SK-N-SH (cell line): Measurements from ENCODE around the gene CBFA2T3. TPM values are rescaled to one million over a fixed set of nuclear protein-coding genes. Genes with fewer than 3 reads are reported as not detected.

Source experiments
- CTCF ChIA-PET: fragments of 300-600, 350-600 bp; formaldehyde crosslinking; extraction: SDS; loops from one replicate; lab custom pipeline; 2021; lab: Yijun Ruan, JAX
- POLR2A ChIA-PET: fragments of 350-600 bp; sonication (Branson Sonifier 250); formaldehyde crosslinking; extraction: SDS; loops from one replicate; lab custom pipeline; 2020; ENCODE audit warnings: antibody characterized with exemption, inconsistent platforms; lab: Yijun Ruan, JAX
- DNase-seq: peaks from one replicate; pipeline ENCODE4 v3.0.0; 2012
- H2AFZ ChIP-seq: fragments of 200-600 bp; sonication (generic); 2 replicates; pipeline ENCODE4 v1.8.1; 2016; ENCODE audit warnings: antibody characterized with exemption, mild to moderate bottlenecking, low read depth
- H3F3A ChIP-seq: fragments of 200-600 bp; sonication (generic); replicated peaks from 2 replicates; pipeline ENCODE3; 2016; ENCODE audit warnings: antibody characterized with exemption, mild to moderate bottlenecking; ENCODE audit not compliant: insufficient read depth
- H3K27ac ChIP-seq, 2 experiments: fragments of 200-500 bp in 1 of 2; fragments of 200-600 bp in 1 of 2; sonication (Bioruptor generic) in 1 of 2; sonication (generic), shearing (Covaris generic) in 1 of 2; 2 replicates each; pipeline versions ENCODE4 v1.5.1 to v1.6.1; 2014 to 2016; ENCODE audit warnings: low read depth in 2 of 2, inconsistent platforms in 1 of 2, low read length in 1 of 2, mild to moderate bottlenecking in 1 of 2, mixed read lengths in 1 of 2
- H3K27me3 ChIP-seq: fragments of 200-600 bp; sonication (generic), shearing (Covaris generic); 2 replicates; pipeline ENCODE4 v1.6.1; 2016; ENCODE audit warnings: mixed run types; ENCODE audit not compliant: insufficient read depth
- H3K36me3 ChIP-seq, 2 experiments: fragments of 200-500 bp in 1 of 2; fragments of 200-600 bp in 1 of 2; sonication (Bioruptor generic) in 1 of 2; sonication (generic) in 1 of 2; replicated peaks in 1 of 2; 2 replicates each; pipeline versions ENCODE3 to v1.5.1; 2014 to 2016; ENCODE audit warnings: low read length in 1 of 2, mild to moderate bottlenecking in 1 of 2; ENCODE audit not compliant: insufficient read depth in 2 of 2, control insufficient read depth in 1 of 2
- H3K4me1 ChIP-seq, 2 experiments: fragments of 200-500 bp in 1 of 2; fragments of 200-600 bp in 1 of 2; sonication (Bioruptor generic) in 1 of 2; sonication (generic), shearing (Covaris generic) in 1 of 2; 2 replicates each; pipeline versions ENCODE4 v1.5.1 to v1.6.1; 2014 to 2016; ENCODE audit warnings: low read depth in 1 of 2, low read length in 1 of 2, mixed run types in 1 of 2; ENCODE audit not compliant: insufficient read depth in 2 of 2, control insufficient read depth in 1 of 2
- H3K4me2 ChIP-seq: fragments of 200-600 bp; sonication (generic), shearing (Covaris generic); 2 replicates; pipeline ENCODE4 v1.6.1; 2017; ENCODE audit warnings: mixed run types
- H3K4me3 ChIP-seq, 2 experiments: fragments of 200-500 bp in 1 of 2; fragments of 200-600 bp in 1 of 2; sonication (Bioruptor generic) in 1 of 2; sonication (generic), shearing (Covaris generic) in 1 of 2; 2 replicates each; pipeline versions ENCODE4 v1.5.1 to v1.8.1; 2014 to 2016; ENCODE audit warnings: low read depth in 2 of 2, inconsistent platforms in 1 of 2, low read length in 1 of 2, mild to moderate bottlenecking in 1 of 2, mixed read lengths in 1 of 2, moderate library complexity in 1 of 2
- H3K79me2 ChIP-seq: fragments of 200-600 bp; sonication (generic); 2 replicates; pipeline ENCODE4 v1.8.1; 2017; ENCODE audit warnings: mild to moderate bottlenecking; ENCODE audit not compliant: insufficient read depth
- H3K9ac ChIP-seq: fragments of 200-600 bp; sonication (generic); 2 replicates; pipeline ENCODE4 v1.6.1; 2017; ENCODE audit warnings: mixed run types
- H3K9me2 ChIP-seq: fragments of 200-600 bp; sonication (generic); 2 replicates; pipeline ENCODE4 v1.6.1; 2017; ENCODE audit warnings: mixed run types
- H3K9me3 ChIP-seq: fragments of 200-600 bp; sonication (generic); 2 replicates; pipeline ENCODE4 v1.6.1; 2017; ENCODE audit warnings: mixed run types, mild to moderate bottlenecking, moderate library complexity
- H4K20me1 ChIP-seq: fragments of 200-600 bp; sonication (generic); 2 replicates; pipeline ENCODE4 v1.6.1; 2017; ENCODE audit warnings: mild to moderate bottlenecking, mixed run types; ENCODE audit not compliant: insufficient read depth
- ELF1 ChIP-seq: IDR thresholded peaks from 2 replicates; pipeline ENCODE4 v1.4.0; 2012
- FOXM1 ChIP-seq: IDR thresholded peaks from 2 replicates; pipeline ENCODE4 v1.4.0; 2012; ENCODE audit warnings: low read depth, mild to moderate bottlenecking
- GABPA ChIP-seq: IDR thresholded peaks from 2 replicates; pipeline ENCODE4 v1.4.0; 2012; ENCODE audit warnings: low read depth, mild to moderate bottlenecking
- GATA2 ChIP-seq: sonication (generic); formaldehyde crosslinking; IDR thresholded peaks from 2 replicates; pipeline ENCODE4 v1.5.0; 2020; ENCODE audit warnings: mild to moderate bottlenecking, missing genetic modification reagents
- NRF1 ChIP-seq: IDR thresholded peaks from 2 replicates; pipeline ENCODE4 v1.6.1; 2012; ENCODE audit warnings: low read depth, mild to moderate bottlenecking, low read length
- RCOR1 ChIP-seq: fragments of 150-350 bp; IDR thresholded peaks from 2 replicates; pipeline ENCODE4 v1.6.1; 2017; ENCODE audit warnings: antibody characterized with exemption, low read length
- SIN3A ChIP-seq: IDR thresholded peaks from 2 replicates; pipeline ENCODE4 v1.6.1; 2012; ENCODE audit warnings: low read depth, mild to moderate bottlenecking, low read length, moderate library complexity, borderline replicate concordance
- YY1 ChIP-seq: IDR thresholded peaks from 2 replicates; pipeline ENCODE4 v1.4.0; 2012; ENCODE audit warnings: low read depth, mild to moderate bottlenecking
- WGBS: methylation state at CpG from one replicate; pipeline ENCODE4 v1.1.6; 2017; ENCODE audit warnings: low lambda C conversion rate; 5-methylcytosine and 5-hydroxymethylcytosine counted together
- polyA plus RNA-seq, 3 experiments: library from polyadenylated mRNA; depleted of rRNA; stranded (reverse); fragments of >200 nt; gene quantifications; 2 replicates each; pipeline ENCODE4 v1.2.3, GENCODE V29; 2012

Gene CBFA2T3
- polyA plus RNA-seq, 1 of the 3 experiments (the other 2 are of a cell fraction) = not detected

DNA sequence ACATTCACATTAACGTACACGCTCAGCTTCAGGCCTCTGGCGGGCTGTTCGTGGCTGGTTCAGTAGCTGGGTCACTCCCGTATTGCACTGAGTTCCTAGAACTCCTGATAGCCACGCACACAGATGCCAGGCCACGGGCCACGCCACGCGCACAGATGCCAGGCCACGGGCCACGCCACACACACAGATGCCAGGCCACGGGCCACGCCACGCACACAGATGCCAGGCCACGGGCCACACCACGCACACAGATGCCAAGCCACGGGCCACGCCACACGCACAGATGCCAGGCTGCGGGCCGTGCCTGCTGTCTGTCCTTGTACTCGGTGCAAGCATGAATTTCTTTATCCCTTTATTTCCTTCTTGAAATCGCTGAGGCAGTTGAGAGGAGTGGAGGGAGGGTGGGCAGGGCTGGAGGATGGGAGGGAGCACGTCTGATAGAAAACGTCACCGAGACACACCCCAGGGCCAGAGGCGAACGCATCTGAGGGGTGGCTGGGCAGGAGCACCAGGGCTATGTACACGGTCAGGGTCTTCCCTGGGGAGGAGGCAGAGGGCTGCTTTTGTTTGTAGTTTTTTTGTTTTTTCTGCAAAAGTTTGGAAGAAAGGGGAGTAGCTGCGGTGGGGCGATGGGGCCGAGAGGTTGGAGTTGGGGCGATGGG, 101.9 kb downstream of the CBFA2T3 start:
- no peak for DNase-seq
- no peak overlapping the region for H3K27ac ChIP-seq
- POLR2A ChIA-PET = no interaction called here
- H3K9me2 ChIP-seq = no peaks in the 10 kb centered on the region
- TF ChIP-seq YY1 (no peak), SIN3A (no peak), NRF1 (no peak)
- TF ChIP-seq, all 33 proteins: peak for 0
- Histone ChIP-seq H3F3A (no peaks in the 10 kb centered on the region), H3K36me3 (no peaks in the 10 kb centered on the region), H3K27me3 (peaks cover 95% of the 10 kb centered on the region), H3K4me3 (no peak overlapping the region), H4K20me1 (0 out of 2 replicates have a peak, but pooled peaks cover 3% of the 10 kb centered on the region), H3K4me2 (no peak overlapping the region), H2AFZ (no peak overlapping the region), H3K9ac (no peak overlapping the region), H3K9me3 (no peaks in the 10 kb centered on the region), H3K79me2 (no peaks in the 10 kb centered on the region), H3K4me1 (peaks cover 0 to 3% of the 10 kb centered on the region in 2 experiments; a peak in 1 of 4 replicates)
- CTCF ChIA-PET = interaction anchor here (1.0 to 3.8 kb wide), 2 partner anchors 17 to 119 kb away, joined by 3 to 17 read pairs; partner anchors contain the start of genes GALNS and TRAPPC2L
- WGBS = 59% methylated on average over 32 of the region's 34 CpGs

DNA sequence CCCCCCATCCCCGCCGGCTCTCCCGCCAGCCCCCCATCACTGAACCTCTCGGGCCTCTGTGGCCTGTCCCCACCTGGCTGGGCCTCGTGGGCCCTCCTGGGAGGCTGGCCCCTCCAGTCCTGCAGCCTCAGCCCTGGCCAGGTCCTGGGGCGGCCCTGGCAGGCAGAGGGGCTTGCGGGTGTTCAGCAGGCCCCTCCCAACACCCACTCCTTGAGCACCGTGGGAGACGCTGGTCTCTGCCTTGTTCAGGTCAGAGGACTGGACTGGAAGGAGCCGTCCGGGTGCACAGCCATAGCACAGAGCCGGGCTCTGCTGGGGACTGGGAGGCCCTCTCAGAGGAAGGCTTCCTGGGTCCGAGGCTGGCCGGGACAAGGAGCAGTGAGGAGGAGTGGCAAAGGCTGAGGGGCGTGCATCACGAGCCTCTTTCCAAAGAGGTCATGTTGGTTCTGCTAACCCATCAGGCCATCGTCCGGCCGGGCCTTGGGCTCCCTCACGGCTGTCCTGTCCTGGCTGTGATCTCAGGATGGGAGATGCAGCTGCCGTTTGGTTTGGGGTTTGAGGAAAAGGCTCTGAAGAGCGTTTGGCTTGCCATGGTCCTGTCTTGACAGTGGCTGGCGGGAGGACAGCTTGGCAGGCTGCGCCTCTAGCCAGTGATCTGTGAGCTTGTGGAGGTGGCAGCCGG, 104.2 kb downstream of the CBFA2T3 start:
- Histone ChIP-seq H3K27ac (no peak overlapping the region), H3K4me3 (no peak overlapping the region), H3K36me3 (no peaks in the 10 kb centered on the region), H2AFZ (no peak overlapping the region), H3K4me1 (peaks cover 0 to 3% of the 10 kb centered on the region in 2 experiments; a peak in 1 of 4 replicates), H3K79me2 (no peaks in the 10 kb centered on the region), H3K9me3 (no peaks in the 10 kb centered on the region), H3K9ac (no peak overlapping the region), H4K20me1 (0 out of 2 replicates have a peak, but pooled peaks cover 3% of the 10 kb centered on the region), H3F3A (no peaks in the 10 kb centered on the region), H3K27me3 (peaks cover 95% of the 10 kb centered on the region)
- WGBS = 31% methylated on average over 12 of the region's 25 CpGs
- no peak for DNase-seq
- POLR2A ChIA-PET = no interaction called here
- TF ChIP-seq GATA2 (CRISPR knock-in tag) (no peak), RCOR1 (no peak), ELF1 (no peak), FOXM1 (no peak)
- TF ChIP-seq, all 33 proteins: peak for 0
- CTCF ChIA-PET = interaction anchor here (0.6 to 3.8 kb wide), 4 partner anchors 15 to 117 kb away, joined by 3 to 17 read pairs (median 4); partner anchors contain the start of genes GALNS and TRAPPC2L
- H3K9me2 ChIP-seq = no peaks in the 10 kb centered on the region
- H3K4me2 ChIP-seq = no peak overlapping the region

DNA sequence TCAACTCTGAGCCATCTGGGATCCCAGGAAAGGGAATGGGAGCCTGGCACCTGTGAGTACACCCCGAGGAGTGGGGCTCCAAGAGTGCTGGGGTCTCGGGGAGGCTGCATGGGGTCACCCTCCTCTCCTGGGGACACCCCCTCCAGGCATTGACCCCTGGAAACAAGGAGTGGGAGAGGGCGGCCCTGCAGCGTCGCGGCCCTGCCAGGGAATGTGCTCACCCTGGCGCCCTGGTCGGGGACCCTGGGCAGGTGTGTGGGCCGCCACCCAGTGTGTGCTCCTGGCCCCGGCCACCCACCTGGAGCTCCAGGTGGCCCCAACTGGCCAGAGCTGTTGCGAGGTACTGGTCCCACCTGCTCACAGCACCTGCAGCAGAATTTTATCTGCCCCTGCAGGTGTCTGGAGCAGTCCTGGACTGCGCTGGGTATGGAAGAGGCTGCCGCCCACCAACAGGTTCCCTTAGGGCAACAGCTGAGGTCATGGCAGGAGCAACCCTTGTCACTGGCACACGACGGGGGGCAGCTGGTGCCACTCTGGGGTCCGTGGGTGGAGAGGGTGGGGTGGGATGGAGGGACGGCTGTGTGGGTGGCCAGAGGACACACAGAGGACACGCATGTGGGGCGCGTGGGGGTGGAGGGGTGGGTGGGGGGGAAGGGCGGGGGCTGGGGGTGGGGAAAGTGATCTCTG, 105.1 kb downstream of the CBFA2T3 start:
- Histone ChIP-seq H3K9me2 (no peaks in the 10 kb centered on the region), H3K4me3 (no peak overlapping the region), H3K9me3 (no peaks in the 10 kb centered on the region), H3K27me3 (peaks cover 92% of the 10 kb centered on the region), H3K4me2 (no peak overlapping the region), H3K4me1 (peaks cover 0 to 3% of the 10 kb centered on the region in 2 experiments; a peak in 1 of 4 replicates), H2AFZ (no peak overlapping the region), H3K79me2 (no peaks in the 10 kb centered on the region), H3K36me3 (no peaks in the 10 kb centered on the region), H3F3A (no peaks in the 10 kb centered on the region), H3K27ac (no peak overlapping the region), H3K9ac (no peak overlapping the region), H4K20me1 (0 out of 2 replicates have a peak, but pooled peaks cover 3% of the 10 kb centered on the region)
- no peak for DNase-seq
- WGBS = 33% methylated on average over 12 of the region's 21 CpGs
- TF ChIP-seq GABPA = no peak
- ChIA-PET POLR2A (no interaction called here), CTCF (interaction anchor here (1.2 to 1.6 kb wide), 3 partner anchors 9 to 56 kb away, joined by 4 to 7 read pairs (median 6); no protein-coding TSS in a partner anchor)
